ENCODE measurements around the gene NANOS2.
"Not testable (repeated sequence)": the region's sequence is repeated elsewhere in the genome, so short reads cannot be mapped to it uniquely, and the experiment has no call there.

Gene NANOS2

DNA sequence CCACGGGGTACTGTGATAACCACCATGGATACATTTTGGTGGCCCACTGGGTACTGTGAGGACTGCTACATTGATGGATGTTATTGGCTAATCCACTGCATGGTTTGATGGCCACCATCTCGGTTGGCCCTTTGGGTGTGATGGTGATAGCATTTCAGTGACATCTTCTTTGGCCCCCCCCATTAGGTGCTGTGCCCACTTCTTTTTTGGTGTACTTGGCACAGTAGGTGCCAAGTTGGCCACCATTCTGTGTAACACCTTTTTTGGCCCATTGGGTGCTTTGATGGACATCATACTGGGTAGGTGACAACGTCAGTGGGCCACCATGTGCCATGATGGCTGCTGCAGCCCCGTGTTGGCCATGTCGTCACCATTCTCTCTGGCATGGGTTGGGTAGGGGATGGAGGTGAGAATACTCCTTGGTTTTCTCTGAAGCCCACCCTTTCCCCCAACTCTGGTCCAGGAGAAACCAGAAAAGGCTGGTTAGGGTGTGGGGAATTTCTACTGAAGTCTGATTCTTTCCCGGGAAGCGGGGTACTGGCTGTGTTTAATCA is 41.3 kb downstream of the NANOS2 start:
- no peak for DNase-seq

DNA sequence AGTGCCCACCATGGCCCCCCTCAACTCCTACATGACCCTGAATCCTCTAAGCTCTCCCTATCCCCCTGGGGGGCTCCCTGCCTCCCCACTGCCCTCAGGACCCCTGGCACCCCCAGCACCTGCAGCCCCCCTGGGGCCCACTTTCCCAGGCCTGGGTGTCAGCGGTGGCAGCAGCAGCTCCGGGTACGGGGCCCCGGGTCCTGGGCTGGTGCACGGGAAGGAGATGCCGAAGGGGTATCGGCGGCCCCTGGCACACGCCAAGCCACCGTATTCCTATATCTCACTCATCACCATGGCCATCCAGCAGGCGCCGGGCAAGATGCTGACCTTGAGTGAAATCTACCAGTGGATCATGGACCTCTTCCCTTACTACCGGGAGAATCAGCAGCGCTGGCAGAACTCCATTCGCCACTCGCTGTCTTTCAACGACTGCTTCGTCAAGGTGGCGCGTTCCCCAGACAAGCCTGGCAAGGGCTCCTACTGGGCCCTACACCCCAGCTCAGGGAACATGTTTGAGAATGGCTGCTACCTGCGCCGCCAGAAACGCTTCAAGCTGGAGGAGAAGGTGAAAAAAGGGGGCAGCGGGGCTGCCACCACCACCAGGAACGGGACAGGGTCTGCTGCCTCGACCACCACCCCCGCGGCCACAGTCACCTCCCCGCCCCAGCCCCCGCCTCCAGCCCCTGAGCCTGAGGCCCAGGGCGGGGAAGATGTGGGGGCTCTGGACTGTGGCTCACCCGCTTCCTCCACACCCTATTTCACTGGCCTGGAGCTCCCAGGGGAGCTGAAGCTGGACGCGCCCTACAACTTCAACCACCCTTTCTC is 42.3 kb downstream of the NANOS2 start:
- DNase-seq = no peak

DNA sequence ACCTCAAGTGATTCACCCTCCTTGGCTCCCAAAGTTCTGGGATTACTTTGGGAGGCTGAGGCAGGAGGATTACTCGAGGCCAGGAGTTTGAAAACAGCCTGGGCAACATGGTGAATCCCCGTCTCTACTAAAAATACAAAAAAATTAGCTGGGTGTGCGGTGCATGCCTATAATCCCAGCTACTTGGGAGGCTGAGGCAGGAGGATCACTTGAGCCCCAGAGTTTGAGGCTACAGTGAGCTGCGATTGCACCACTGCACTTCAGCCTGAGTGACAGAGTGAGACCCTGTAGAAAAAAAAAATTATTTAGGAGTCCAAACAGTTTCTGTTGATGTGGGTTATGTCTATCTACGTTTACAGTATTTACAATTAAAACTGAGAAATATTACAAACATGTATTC is 43.8 kb downstream of the NANOS2 start:
- DNase-seq = no peak

DNA sequence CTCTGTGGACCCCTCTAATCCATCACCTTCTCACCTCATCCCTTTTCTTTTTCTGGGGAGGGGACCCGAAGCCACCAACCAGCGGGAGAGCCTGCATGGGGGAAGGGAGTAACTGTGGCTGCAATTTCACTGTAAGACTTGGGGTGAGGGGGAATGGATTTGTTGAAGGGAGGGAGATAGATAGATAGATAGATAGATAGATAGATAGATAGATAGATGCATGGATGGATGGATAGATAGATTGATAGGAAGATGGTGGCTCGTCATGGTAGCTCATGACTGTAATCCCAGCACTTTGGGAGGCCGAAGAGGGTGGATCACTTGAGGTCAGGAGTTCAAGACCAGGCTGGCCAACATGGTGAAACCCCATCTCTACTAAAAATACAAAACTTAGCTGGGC is 47.3 kb downstream of the NANOS2 start:
- DNase-seq = not testable (repeated sequence)

DNA sequence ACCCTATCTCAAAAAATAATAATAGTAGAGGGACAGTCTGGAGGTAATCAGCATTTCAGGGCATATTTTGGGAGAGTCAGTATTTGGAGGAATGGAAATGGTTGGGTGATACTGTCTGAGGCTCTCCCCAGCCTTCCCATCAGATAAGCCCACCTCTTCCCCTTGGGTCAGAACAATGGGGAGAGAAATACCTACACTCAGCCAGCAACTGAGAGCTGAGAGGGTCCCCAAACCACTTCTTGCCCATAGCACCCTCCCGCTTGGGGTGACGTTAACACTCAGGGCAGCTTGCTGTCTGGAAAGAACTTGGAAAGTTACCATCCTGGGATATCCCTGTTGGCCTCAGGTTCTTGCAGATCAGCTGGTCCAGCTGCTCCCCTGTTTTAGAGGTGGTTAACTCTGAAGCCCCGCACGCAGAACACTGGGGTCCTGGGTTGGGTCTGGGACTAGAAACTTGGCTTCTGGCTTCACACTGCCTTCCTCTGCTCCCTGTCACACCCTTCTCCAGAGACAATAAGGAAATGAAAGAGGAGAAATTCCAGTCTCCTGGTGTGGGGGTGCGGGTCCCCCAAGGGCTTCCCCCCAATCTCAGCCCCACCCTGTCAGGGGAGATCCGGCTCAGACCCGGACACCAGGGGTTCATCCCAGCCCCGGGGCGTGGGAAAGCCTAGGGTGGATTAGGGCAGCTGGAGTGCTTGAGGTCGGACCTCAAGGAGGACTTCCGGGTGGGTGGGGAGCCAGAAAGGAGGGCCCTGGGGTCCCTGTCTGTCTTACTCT is 48.0 kb downstream of the NANOS2 start:
- no peak for DNase-seq

DNA sequence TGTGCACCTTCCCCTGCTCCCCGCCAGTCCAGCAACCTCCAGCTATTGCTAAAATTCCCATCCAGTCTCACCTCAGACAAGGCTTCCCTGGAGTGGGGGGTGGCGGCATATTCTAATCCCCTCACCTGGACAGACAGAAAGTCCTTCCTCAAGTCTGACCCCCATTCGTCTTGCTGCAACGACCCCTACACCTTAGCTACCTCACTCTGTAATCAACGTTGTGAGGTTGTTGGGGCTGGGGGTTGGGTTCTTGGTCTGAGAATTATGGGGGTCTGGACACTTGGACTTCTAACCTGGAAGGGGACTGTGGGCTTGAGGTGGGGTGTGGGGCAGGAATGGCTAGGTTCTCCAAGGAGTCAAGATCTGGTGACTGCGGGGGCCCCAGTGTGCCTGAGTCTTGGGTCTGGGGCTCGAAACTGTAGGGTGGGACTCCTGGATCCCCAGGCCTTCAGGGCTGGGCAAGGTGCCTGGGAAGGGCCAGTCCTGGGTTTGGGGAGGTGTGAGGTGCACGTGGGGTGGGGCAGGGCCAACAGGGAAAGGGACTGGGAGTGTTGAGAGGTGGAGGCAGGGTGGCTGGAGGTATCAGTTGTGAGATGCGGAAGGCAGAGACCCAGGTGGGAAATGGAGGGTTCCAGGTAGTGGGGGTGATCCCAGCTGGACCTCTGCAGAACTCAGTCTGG is 49.2 kb downstream of the NANOS2 start:
- no peak for DNase-seq

DNA sequence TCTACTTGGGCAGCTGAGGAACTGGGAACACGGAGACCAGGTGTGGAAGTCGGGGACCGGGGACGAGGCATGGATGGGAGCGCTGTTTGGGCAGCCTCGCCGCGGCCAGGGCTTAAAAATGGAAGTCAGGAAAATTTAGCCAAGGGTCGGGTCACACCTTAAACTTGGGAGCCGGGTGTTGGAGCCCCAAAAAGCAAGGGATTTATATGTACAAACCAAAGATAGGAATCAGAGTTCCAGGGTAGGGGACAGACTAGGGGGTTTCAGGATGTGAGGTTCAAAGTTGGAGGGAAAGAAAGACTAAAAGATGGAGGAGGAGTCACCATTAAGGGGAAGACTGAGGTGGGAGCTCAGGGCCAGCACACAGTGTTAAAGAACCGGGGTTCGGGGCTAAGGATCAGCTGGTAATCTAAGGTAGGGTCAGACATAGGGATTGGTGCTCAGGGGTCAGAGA is 49.9 kb downstream of the NANOS2 start:
- no peak for DNase-seq

DNA sequence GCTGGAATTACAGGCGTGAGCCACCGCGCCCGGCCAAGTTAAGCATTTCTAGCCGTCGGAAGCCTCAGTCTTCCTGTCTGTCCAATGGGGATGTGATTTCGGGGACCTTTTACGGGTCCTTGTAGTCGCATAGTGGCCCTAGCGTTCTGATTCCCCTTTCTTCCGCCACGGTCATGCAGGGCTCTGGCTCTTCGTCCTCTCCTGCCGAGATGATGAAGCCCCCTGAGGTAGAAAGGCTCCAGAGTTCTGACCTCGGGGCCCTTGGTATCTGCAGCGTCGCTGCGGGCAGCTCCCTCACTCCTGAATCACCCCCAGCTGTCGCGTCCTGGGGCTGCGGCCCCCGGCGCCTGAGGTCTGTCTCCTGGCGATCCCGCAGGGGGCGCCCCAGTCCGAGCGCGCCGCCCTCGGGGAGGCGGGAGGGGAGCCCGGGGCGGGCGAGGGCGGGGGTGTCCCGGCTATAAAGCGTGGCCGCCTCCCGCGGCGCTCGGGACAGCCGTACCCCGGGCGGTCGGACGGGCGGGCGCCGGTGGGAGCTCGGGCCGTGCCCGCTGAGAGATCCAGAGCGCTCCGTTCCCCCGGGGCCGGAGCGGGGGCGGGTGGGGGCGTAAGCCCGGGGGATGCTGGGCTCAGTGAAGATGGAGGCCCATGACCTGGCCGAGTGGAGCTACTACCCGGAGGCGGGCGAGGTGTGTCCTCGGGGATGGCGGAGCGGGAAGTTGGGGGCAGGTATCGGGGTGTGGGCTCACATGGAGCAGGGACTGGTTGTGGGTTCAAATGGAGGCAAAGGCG is 50.5 kb downstream of the NANOS2 start, which contains the start of gene FOXA3:
Gene FOXA3 (plus strand): TSS at position 487 of the 789 bp plus-strand sequence. CDS start 131 bp downstream, at position 618.
- DNase-seq = no peak

DNA sequence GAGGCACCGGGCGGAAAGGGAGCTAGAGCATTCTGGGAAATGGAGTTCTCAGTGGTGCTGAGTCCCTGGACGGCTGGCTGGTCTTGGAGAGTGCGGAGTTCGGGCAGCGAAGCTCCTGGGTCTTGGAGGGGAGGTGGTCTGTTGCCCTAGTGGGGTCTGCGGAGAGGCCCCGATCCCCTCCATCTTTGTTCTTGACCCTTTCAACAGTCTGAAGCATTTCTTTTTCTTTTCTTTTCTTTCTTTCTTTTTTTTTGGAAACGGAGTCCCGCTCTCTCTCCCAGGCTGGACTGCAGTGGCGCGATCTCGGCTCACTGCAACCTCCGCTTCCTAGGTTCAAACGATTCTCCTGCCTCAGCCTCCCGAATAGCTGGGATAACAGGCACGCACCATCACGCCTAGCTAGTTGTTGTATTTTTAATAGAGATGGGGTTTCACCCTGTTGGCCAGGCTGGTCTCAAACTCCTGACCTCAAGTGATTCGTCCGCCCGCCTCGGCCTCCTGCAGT is 51.2 kb downstream of the NANOS2 start:
- DNase-seq = no peak

All from NCI-H2171 (cell line).